Measurements from ENCODE around the gene USH1G. TPM values are rescaled to one million over a fixed set of nuclear protein-coding genes. Genes with fewer than 3 reads are reported as not detected.
A peak's percentile ranks its signal among the peaks of the same experiment; 100 is the strongest.

USH1G gene
- polyA plus RNA-seq, 1 donor (not counting 4 experiments of a cell fraction or from before 2014, with no cell fraction given): 0.34 TPM

DNA sequence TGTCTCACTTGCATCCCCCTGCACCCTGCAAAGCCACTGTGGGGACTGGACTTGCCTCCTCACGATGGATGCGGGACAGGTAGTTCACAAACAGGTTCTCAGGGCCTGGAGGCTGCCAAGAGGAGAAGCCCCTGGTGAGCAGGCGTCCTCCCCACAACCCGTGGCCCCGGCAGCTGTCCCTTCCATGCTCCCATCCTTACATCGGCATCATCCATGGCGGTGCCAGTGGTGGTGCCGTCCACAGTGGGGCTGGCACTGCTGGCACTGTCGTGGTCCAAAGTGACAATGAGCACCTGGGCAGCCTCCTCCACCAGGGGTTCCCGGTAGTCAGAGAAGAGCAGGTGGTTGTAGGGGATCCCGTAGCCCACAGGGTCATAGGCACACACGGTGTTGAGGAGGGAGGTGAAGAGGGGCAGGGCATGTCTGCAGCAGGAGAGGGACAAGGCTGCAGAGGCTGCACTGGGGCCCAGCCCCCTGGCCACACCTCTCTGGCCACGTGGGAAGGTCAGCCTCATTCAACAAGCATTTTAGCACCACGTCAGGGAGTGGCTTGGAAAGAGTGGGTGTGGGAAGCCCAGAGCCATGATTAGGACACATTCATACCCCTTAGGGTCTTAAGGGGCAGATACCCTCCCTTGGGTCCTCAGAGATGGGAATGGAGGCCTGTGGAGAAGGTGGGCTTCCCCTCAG is 36.9 kb upstream of the USH1G start:
- Histone ChIP-seq H3K36me3 (ENCODE audit: control insufficient read depth in 2 of 2, extremely low read depth in 1 of 2, insufficient read depth in 2 of 2, low read length in 2 of 2) (no peaks in the 10 kb centered on the region), H4K20me1 (ENCODE audit: control insufficient read depth, extremely low read depth, insufficient read depth, low read length) (no peaks in the 10 kb centered on the region), H3K27me3 (ENCODE audit: control insufficient read depth, extremely low read depth, insufficient read depth, low read length) (peaks cover 6% of the 10 kb centered on the region), H3K9me3 (ENCODE audit: control insufficient read depth, low read depth, low read length) (peaks cover 3% of the 10 kb centered on the region), H3K4me3 (ENCODE audit: control insufficient read depth in 2 of 3, extremely low read depth in 1 of 3, insufficient read depth in 2 of 3, low read depth in 1 of 3, low read length in 3 of 3) (no peak overlapping the region), H3K9me1 (ENCODE audit: control insufficient read depth, extremely low read depth, insufficient read depth, low read length) (no peaks in the 10 kb centered on the region), H3K4me2 (ENCODE audit: control insufficient read depth, extremely low read depth, insufficient read depth, low read depth, low read length) (no peak overlapping the region), H3K9ac (ENCODE audit: control insufficient read depth, extremely low read depth, insufficient read depth, low read length) (no peak overlapping the region), H3K79me2 (ENCODE audit: control insufficient read depth, insufficient read depth, low read length) (no peaks in the 10 kb centered on the region), H3K4me1 (ENCODE audit: control insufficient read depth, extremely low read depth, insufficient read depth, low read length) (peaks cover 7% of the 10 kb centered on the region), H2AFZ (ENCODE audit: control insufficient read depth, low read length) (no peak overlapping the region), H3K27ac (ENCODE audit: control insufficient read depth, insufficient read depth, low read length) (no peak overlapping the region)
- peak; percentile 9 for FAIRE-seq
- TF ChIP-seq EZH2 (IDR thresholded peaks at IDR 0.05; ENCODE audit: low read length): no peak
- TF ChIP-seq, protein P1, sequence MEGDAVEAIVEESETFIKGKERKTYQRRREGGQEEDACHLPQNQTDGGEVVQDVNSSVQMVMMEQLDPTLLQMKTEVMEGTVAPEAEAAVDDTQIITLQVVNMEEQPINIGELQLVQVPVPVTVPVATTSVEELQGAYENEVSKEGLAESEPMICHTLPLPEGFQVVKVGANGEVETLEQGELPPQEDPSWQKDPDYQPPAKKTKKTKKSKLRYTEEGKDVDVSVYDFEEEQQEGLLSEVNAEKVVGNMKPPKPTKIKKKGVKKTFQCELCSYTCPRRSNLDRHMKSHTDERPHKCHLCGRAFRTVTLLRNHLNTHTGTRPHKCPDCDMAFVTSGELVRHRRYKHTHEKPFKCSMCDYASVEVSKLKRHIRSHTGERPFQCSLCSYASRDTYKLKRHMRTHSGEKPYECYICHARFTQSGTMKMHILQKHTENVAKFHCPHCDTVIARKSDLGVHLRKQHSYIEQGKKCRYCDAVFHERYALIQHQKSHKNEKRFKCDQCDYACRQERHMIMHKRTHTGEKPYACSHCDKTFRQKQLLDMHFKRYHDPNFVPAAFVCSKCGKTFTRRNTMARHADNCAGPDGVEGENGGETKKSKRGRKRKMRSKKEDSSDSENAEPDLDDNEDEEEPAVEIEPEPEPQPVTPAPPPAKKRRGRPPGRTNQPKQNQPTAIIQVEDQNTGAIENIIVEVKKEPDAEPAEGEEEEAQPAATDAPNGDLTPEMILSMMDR (optimal IDR thresholded peaks at IDR 0.05 in 1 of 3, IDR thresholded peaks at IDR 0.05 in 1 of 3, conservative IDR thresholded peaks at IDR 0.05 in 1 of 3; ENCODE audit: extremely low read depth in 1 of 3, insufficient read depth in 2 of 3, low read length in 3 of 3): no peak
- peak; percentile 36 for DNase-seq (ENCODE audit: low read depth, low spot score)
- dilution Hi-C loops (cut with MboI; ENCODE audit: extremely low pct_ligation_motif_present, low sequenced_read_pairs): no loop called here

DNA sequence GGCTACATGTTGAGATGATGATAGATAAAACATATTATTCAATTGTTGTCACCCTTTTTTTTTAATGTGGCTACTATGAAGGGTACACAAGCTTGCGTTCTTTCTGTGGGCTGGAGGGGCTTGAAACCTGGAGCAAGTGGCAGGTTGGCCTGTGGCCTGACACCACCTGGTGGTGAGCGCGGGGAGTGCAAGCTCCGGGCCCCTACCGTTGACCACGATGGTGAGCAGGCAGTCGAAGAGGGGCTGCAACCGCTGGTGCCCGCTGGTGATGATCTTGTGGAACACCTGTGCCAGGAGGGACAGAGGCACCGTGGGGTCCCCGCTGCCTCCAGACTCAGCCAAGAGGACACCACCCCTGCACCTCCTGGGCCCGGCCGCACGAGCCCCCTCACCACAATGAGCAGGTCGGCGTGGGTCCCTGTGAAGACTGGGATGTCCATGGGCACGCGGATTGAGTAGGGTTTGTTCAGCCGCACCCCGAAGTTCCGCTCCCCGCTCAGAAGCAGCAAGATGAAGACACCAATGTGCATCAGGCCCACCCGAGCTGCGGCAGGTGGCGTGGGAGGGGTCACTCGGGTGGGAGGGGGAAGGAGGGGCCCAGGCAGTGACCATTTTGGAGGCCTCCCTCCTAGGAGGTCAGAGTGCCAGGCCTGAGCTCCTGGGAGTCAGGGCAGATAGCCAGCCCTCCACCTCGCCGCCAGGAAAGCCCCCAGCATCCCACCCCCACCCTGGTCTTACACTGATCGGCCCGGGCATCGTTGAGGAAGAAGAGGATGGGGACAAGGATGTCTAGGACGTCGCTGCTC is 35.1 kb upstream of the USH1G start:
- Histone ChIP-seq H3K4me3 (ENCODE audit: control insufficient read depth in 2 of 3, extremely low read depth in 1 of 3, insufficient read depth in 2 of 3, low read depth in 1 of 3, low read length in 3 of 3) (no peak overlapping the region), H3K27me3 (ENCODE audit: control insufficient read depth, extremely low read depth, insufficient read depth, low read length) (peaks cover 6% of the 10 kb centered on the region), H3K36me3 (ENCODE audit: control insufficient read depth in 2 of 2, extremely low read depth in 1 of 2, insufficient read depth in 2 of 2, low read length in 2 of 2) (no peaks in the 10 kb centered on the region), H3K4me1 (ENCODE audit: control insufficient read depth, extremely low read depth, insufficient read depth, low read length) (peaks cover 4% of the 10 kb centered on the region), H3K79me2 (ENCODE audit: control insufficient read depth, insufficient read depth, low read length) (no peaks in the 10 kb centered on the region), H2AFZ (ENCODE audit: control insufficient read depth, low read length) (no peak overlapping the region), H4K20me1 (ENCODE audit: control insufficient read depth, extremely low read depth, insufficient read depth, low read length) (no peaks in the 10 kb centered on the region), H3K9ac (ENCODE audit: control insufficient read depth, extremely low read depth, insufficient read depth, low read length) (no peak overlapping the region), H3K9me1 (ENCODE audit: control insufficient read depth, extremely low read depth, insufficient read depth, low read length) (no peaks in the 10 kb centered on the region), H3K4me2 (ENCODE audit: control insufficient read depth, extremely low read depth, insufficient read depth, low read depth, low read length) (no peak overlapping the region), H3K27ac (ENCODE audit: control insufficient read depth, insufficient read depth, low read length) (no peak overlapping the region), H3K9me3 (ENCODE audit: control insufficient read depth, low read depth, low read length) (peaks cover 3% of the 10 kb centered on the region)
- no peak for FAIRE-seq
- dilution Hi-C loops (cut with MboI; ENCODE audit: extremely low pct_ligation_motif_present, low sequenced_read_pairs): no loop called here
- TF ChIP-seq, protein P1 (optimal IDR thresholded peaks at IDR 0.05 in 1 of 3, IDR thresholded peaks at IDR 0.05 in 1 of 3, conservative IDR thresholded peaks at IDR 0.05 in 1 of 3; ENCODE audit: extremely low read depth in 1 of 3, insufficient read depth in 2 of 3, low read length in 3 of 3): peak; percentile 86 to 96 (median 94)
- TF ChIP-seq EZH2 (IDR thresholded peaks at IDR 0.05; ENCODE audit: low read length): no peak
- DNase-seq (ENCODE audit: low read depth, low spot score): no peak

All from keratinocyte (primary cell).